Right kidney (tissue), 1 donor: Measurements from ENCODE around the gene ELK3.

ENCODE experiments used
- DNase-seq: peaks from one replicate; pipeline ENCODE4 v3.0.0-alpha.2; 2016

The ELK3 gene

DNA sequence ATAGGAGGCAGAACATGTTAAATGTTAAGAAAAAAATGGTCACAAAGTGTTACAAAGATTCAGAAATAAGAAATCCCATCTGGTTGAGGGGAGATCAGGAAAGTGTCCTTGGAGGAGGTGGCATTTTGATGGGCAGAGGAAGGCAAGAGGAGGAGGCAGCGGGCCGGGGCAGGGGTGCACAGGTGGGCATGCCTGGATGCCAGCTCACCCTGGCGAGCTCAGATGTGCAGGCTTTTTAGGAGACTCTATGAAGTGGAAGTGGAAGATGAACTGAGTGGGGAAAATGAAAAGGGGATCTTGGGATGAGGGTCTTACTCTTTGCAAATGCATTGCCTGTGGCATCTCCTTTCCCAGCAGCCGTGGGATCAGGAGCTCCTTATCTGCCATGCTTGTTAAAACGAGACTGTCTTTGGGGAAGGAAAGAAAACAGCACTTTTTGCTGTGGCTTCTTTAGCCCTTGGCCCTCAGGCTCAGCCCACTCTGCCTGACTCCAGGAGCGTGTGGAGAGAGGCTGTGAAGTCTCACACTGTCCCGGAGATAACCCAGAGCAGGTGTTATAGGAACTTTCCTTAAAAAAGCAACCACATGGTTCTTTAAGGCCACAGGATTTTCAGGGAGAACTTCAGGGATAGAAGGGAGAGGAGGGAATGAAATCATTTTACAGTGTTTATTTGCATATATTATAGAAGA is 62.6 kb downstream of the ELK3 start:
- no peak for DNase-seq

DNA sequence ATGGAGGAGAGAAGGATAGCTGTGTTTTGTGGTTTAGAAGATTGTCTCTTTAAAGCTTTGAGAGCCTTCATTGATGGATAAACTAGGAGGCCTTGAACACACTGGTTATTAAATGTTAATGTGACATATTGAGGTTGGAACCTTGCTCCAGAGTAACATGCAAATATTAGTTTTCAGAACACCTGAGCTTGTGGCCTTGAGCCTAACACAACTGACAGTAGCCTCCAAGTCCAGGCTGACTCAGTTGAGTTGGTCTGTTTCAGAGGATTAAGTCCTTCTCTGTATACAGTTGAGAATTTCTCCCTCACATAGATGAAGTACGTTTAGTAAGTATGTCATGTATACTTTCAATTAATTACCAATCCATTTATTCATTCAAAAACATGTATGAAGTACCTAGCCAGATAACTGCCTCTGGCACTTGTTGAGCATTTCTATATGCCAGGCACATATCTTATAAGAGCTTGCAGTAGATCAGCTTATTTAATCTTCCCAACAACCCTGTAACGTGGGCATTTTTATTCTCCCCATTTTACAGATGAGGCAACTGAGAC is 63.5 kb downstream of the ELK3 start:
- no peak for DNase-seq

DNA sequence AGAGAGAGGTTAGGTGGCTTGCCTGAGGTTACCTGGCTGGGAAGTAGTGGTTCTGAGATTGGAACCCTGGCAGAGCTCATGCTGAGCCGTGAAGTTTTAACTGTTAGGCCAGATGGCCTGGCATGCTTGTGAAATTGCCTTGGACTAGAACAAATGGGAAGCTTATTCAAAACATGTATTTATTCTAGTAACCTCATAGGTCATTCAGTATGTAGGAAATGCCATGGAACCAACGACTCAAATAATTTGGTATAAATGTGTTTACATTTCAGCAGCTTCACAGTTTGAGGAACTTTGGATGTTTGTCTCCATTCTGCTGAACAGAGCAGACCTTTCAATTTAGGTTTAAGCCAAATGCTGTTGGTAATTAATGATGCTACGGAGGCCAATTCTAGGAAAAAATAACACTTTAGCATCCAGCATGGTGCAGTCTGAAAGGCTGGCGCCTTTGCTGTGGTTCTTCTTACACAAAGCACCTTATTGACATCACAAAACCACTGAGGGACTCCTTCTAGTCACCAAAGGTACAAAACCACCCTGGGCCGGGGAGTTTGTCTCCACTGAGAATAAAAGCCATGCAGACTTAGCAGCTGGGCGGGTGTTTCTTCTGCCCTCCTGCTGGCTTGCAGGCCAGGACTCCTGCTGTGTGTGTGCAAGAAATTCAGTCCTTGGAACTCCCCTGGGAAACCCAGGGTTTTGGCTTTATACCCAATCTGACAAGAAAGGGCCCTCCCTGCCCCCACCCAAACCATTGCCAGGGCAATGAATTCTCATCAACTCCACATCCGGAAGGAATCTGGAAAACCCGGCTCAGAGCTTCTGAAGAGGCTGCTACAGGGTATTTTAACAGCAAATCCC is 64.2 kb downstream of the ELK3 start:
- no peak for DNase-seq

DNA sequence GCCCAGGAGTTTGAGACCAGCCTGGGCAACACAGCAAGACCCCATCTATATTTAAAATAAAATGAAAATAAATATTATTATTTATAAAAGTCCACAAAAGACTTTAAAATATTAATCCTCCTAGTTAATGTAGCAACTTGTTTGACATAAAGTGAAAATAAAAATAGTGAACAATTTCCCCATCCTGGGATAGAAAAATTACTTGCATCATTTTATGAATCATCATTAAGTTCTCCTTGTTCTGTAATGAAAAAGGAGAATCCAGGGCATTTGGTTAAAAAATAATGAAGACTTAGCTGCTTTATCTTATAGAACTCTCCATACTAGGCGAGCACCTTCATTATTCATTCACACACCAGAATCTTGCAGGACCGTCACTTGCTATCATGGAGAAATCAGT is 66.1 kb downstream of the ELK3 start:
- no peak for DNase-seq

DNA sequence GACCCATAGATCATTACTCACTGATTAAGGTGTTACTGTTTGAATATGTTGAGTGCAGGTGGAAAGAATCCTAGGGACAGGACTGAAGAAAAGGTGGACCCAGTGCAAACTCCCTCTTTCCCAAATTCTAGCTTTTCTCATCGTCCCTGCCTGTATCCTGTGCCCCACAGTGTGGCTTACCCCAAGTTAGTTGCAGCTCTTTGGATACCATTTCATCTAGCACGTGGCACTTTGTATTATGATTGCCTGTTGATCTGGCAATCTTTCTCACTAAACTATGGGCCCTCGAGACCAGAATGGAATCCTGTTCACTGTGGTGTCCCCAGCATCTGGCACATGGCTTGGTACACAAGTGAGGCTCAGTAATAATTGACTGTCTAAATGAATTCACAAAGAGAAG is 66.5 kb downstream of the ELK3 start:
- no peak for DNase-seq

DNA sequence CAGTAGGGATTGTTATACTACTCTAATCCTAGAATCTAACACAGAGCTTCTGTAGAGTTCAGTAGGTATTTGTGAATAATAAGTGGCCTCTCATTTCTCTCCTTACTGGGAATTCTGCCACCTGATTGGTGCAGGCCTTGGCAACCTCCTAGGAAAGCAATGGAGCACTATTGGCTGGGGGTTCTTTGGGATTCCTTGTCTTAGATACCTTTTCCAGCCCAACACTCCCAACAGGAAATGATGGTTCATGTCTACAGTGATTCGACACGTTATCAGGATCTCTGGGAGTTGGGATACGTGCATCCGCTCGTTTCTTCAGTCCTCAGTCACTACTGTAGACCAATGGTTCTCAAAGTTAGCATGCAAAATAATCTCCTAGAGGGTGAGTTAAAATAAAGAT is 67.4 kb downstream of the ELK3 start:
- DNase-seq, result no peak

DNA sequence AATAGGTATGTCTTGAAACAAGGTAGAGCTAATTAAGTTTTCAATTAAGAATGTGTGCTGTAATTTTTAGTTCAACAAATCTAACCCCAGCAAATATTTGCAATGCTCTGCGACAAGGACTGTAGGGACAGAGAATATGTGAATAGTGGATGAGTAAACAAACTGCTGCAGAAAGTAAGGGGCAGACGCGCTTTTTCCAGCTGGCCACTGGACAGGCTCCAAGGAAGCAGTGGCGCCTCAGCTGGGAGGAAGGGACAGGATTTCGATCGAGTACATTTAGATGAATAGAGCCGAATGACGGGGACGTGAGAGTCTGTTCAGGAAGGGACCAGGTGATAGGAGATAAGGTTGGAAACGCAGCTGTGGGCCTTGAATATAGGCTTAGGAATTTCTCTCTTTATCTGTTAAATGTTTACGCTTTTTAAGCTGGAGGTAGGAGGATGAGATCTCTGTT is 69.3 kb downstream of the ELK3 start:
- no peak for DNase-seq

DNA sequence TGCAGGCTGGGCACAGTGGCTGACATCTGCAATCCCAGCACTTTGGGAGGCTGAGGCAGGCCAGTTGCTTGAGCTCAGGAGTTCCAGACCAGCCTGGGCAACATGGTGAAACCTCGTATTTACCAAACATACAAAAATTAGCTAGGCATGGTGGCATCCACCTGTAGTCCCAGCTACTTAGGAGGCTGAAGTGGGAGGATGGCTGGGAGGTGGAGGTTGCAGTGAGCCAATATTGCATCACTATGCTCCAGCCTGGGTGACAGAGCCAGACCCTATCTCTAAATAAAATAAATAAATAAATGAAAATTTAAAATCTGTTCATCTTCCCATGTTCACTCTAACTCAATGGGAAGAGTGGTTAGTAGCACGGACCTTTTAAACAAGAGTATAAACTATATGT is 71.2 kb downstream of the ELK3 start:
- DNase-seq, result no peak

DNA sequence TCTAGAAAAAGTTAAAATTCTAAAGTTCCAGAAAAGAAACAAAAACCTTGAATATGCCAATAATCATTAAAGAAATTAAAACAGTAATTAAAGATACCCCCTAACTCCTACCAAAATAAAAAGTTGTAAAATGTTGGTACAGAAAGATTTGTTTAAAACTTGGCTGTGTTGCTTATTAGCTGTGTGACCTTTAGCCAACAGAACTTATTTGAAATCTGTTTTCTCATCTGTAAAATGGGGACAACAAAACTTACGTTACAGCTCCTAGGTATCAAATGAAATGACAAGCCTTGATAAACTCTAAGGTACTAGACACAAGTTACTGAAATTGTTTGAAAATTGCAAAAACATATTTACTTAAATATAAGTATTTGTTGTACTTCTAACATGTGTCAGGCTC is 71.7 kb downstream of the ELK3 start:
- DNase-seq, result no peak

DNA sequence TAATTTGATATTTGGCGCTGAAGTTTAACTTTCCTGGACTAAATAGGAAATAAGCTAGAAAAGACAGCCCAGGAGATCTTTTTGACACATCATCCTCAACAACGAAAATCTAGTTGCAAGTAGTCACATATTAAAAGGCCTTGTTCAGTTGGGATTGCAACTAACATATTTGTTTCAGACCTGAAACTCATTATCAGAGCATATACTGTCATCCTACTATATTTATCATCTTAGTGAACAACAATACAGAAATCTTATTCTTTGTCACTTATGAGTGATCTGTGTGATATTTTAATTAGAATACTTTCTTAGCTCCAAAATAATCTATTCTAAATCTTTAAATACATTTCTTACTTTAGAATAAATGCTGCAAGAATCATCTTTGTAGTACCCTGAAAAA is 72.1 kb downstream of the ELK3 start:
- DNase-seq, result no peak

DNA sequence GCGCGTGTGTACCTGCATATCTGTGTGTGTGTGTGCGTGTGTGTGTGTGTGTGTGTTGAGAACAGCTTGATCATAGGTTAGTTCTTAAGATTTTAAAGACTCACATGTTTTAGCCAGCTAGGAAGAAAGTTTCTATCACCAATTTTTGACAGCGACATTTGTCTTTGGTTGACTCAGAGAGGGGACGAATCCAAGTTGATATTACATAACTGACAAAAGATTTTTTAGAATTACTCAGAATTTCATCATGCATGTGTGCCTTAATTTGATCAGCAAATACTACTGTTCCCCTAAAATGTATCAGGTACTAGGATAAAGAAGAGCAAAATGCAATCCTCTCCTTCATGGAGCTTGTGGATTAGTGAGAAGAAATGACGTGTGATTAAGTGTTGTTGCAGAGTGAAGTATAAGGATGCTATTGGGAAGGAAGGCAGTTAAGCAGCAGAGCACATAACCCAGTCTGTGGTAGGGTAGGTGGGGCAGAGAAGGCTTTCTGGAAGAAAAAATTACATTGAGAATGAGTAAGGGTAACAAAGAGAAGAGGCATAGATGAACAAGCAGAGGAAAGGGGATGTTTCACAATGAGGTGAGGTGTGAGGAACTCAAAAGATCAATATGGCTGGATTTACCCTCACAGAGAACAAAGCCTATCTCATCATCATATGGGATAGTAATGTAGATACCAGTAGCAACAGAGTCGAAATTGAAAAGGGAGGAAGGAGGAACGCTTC is 77.5 kb downstream of the ELK3 start:
- no peak for DNase-seq

DNA sequence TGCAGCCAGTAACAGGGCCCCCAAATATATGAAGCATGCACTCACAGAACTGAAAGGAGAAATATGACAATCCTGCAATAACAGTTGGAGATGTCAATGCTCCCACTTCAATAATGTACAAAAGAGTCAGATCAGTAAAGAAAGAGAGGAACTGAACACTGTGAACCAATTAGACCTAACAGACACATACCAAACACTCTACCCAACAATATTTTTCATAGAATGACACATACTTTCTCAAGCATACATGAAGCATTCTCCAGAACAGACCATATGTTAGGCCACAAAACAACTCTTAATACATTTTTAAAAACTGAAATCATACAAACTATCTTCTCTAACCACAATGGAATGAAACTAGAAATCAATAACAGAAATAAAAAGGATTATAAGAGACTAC is 80.2 kb downstream of the ELK3 start:
- DNase-seq, result no peak

DNA sequence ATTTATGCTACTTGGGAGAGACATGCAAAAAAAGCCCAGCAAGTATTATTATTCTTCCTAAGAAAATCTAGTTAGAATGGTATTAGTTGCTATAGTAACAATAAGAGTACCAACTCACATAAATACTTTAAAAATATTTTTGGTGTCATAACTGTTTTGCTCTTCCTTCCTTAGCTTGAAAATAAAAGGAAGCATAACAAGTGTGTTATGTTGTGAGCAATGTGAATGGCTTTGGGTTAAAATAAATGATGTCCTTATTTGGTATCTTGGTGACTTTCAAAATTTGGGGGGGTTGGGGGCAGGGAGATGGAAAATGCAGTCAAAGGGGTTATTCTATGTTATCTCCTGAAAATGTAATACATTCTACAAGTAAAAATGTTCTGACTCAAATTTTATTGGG is 91.0 kb downstream of the ELK3 start:
- DNase-seq, result no peak

DNA sequence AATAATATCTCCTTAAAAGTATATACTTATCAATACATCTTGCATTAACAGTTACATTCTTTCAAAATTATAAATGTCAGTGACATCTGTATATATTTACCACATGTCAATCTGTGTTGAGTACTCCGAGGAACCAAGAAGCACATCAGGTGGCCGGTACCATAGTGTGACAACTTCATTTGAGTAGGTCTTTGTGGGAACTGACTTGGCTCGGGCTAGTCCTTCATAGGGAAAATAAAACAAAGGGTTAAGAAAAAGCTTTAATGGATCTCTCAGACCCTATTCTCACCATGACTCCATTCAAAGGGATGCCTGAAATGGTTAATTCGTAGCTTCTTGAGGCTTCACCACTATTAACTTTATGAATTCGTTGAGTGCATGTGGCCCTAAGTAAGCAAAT is 94.9 kb downstream of the ELK3 start:
- no peak for DNase-seq

DNA sequence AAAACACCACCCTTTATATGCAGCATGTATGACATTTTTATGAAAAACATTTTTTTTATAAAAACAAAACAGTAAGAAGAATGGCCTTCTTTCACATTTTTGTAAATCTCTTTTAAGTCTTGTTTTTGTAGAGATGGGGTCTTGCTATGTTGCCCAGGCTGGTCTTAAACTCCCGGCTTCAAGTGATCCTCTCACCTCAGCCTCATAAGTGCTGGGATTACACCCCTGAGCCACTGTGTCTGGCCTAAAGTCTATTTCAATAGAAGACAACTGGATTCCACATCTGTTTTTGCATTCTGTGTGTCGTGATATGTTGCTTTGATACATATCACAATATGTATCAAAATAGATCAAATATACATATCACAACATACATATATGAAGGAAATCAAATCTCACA is 98.9 kb downstream of the ELK3 start:
- DNase-seq, result no peak

DNA sequence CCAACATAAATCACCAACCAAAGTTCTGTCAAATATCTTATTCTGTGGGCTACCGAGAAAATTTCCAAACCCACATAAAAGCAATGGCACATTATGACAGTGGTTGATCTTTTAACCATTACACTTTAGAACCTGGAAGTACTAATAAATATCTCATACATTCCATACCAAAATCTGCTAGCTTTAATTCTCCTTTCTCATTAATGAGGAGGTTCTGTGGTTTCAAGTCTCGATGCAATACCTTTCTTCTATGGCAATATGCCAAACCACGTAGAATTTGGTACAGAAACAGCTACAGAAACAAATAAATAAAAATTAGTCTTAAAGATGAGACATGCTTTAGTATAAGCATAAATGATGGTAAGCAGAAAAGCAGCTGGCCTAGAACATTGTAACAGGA is 100.7 kb downstream of the ELK3 start:
- DNase-seq, result no peak

DNA sequence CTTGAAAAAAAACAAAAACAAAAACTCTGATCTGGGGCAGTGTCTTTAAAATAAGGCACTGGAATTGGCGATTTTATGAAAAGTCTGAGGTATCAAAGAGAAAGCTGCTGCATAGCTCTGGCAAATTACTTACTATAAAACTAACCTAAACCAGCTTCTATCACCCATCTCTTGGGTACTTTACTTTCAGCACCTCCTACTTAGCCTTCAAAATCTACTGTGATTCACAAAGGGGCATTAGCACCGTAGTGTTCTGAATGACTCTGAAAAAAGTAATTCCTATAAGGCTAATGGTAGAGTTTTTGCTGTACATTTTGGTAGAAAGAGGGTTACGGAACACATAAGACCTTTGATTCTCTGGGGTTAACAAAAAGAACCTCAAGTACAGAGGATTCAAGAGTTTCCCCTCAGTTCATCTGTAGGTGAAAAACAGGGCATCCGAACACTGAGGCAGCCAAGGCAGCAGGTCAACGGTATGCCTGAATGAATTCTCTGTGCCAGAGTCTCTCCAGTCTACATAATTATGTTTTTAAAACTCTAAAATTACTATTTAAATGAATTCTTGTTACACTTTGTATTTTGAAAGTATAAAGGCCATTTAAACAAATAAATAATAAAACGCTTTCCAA is 101.5 kb downstream of the ELK3 start:
- no peak for DNase-seq

DNA sequence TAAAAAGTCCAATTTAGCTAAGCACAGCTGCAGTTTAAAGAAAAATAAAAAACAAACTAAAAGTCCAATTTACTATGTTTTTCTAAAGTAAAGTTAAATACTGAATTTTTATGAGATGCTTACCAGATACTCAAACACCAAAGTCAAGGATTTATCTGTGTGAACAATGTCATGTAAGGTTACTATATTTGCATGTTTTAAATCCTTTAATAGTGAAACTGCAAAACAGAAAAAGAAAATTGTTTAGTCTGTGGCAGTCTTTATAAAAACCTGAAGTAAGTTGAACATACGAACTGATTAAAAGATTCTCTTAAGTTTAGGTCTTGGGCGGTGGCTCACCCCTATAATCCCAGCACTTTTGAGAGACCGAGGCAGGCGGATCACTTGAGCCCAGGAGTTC is 103.3 kb downstream of the ELK3 start:
- no peak for DNase-seq

DNA sequence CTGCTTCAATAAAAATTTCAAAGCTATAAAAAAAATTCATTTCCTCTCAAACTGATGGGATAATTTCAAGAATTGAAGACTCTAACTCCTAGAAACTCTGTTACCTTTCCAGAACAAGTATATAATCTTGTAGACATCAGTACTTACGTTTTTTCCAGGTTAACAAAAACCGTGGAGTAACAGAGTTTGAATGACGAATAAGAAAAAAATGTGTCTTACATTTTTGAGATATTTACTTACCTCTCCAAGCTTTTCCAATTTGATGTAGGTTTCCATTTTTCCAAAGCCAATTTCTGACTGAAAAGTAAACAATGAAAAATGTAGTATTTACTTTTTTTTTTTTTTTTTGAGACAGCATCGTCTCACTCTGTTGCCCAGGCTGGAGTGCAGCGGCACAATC is 105.9 kb downstream of the ELK3 start:
- no peak for DNase-seq

DNA sequence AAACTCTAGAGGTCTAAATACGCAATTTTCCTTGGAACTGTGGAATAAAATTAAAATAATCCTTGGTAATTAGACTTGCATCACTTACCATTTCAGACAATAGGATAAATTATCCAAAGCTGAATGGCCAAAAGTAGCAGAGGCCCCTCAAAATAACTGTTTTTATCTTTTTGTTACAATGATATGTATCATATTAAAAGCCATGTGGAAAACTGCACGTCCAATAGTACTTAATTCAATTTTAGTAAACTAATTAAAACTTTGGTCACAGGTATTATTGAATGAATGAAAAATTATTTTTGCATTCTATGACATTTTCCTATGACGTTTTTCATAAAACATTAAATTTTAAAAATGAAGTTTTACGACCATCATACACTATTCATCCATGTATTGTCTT is 107.6 kb downstream of the ELK3 start:
- no peak for DNase-seq

DNA sequence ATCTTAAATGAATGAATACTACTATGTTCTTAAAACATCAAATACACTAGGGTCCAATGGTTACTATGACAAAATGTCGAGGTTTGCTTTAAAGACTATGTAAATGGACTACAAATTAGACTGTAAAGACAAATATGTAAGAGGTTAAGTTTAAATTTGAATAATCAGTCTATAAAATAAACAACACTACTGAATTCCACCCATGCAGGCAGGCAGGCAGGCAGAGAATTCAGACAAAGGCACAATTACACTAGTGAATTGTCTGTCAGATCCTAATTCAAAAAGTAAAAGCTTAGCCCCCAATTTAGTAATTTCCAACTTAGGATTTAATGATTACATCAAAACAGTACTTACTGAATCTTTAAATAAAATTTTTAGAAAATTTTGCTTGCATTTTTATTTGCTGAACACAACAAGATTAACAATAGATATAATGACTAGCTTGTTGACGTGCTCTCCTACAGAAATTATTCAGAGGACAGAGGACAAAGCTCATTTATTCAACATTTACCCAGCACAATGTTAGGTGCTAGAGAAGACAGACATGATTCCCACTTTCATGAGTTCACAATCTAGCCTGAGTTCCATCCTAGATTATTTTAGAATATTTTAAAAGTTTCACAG is 108.6 kb downstream of the ELK3 start:
- DNase-seq, result no peak

DNA sequence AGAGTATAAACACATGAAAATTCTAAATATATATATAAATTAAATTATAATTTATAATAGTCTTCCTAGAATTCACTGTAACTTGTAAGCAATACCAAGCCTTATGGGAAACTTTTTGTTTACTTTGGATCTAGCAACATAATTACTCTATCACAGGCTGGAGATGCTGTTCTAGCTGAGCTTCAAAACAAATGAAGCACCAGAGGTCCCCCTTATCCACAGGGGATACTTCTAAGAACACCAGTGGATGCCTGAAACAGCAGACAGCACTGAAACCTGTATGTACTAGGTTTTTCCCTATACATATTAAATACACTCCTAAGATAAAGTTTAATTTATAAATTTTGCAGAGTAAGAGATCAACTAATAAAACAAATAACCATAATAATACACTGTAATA is 109.5 kb downstream of the ELK3 start:
- no peak for DNase-seq
